Measurements from ENCODE around the gene FAM107B.
"Not testable (repeated sequence)": the region's sequence is repeated elsewhere in the genome, so short reads cannot be mapped to it uniquely, and the experiment has no call there.

Gene FAM107B

GRCh38 chr10:14664345-14664744, 110.4 kb downstream of the FAM107B start:
- no peaks in the 10 kb centered on the region for H3K36me3 ChIP-seq (ENCODE audit: control insufficient read depth, insufficient read depth, low read length)
- H3K9ac ChIP-seq: no peak overlapping the region
- H3K4me3 ChIP-seq (ENCODE audit: low read depth, low read length): no peak overlapping the region
- H3K27me3 ChIP-seq (ENCODE audit: control insufficient read depth, insufficient read depth, low read length): no peaks in the 10 kb centered on the region
- no peak overlapping the region for H2AFZ ChIP-seq
- H3K4me1 ChIP-seq: no peaks in the 10 kb centered on the region
- H3K27ac ChIP-seq: no peak overlapping the region
- TF ChIP-seq CTCF (IDR thresholded peaks at IDR 0.05): no peak
- H3K4me2 ChIP-seq (ENCODE audit: low read length): no peak overlapping the region
- no peaks in the 10 kb centered on the region for H3K9me3 ChIP-seq (ENCODE audit: control insufficient read depth, low read length)
- no peaks in the 10 kb centered on the region for H3K79me2 ChIP-seq

DNA sequence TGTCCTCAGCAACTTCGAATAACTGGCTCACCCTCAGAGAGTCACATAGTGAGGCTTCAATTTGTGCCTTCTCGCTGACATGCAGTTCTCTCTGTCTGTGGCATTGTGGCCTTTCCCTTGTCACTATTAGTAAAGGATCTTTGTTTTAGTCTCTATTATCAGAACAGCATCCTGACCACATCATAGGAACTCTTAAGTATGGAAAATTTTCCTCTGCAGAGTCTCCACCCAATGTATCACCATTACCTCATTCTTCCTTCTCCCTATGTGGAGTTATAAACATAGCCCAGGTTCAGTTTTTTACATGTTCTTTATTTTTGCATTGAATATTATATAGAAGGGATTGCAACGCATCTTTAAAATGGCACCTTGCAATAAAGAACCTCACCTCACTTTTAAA, 112.9 kb downstream of the FAM107B start:
- no peak overlapping the region for H3K27ac ChIP-seq
- H3K9me3 ChIP-seq (ENCODE audit: control insufficient read depth, low read length): no peaks in the 10 kb centered on the region
- H3K9ac ChIP-seq: no peak overlapping the region
- no peak overlapping the region for H2AFZ ChIP-seq
- H3K4me3 ChIP-seq (ENCODE audit: low read depth, low read length): no peak overlapping the region
- no peaks in the 10 kb centered on the region for H3K79me2 ChIP-seq
- no peak for TF ChIP-seq CTCF (IDR thresholded peaks at IDR 0.05)
- no peaks in the 10 kb centered on the region for H3K4me1 ChIP-seq
- no peaks in the 10 kb centered on the region for H3K36me3 ChIP-seq (ENCODE audit: control insufficient read depth, insufficient read depth, low read length)
- no peaks in the 10 kb centered on the region for H3K27me3 ChIP-seq (ENCODE audit: control insufficient read depth, insufficient read depth, low read length)
- no peak overlapping the region for H3K4me2 ChIP-seq (ENCODE audit: low read length)

GRCh38 chr10:14660831-14661230, 113.9 kb downstream of the FAM107B start:
- Histone ChIP-seq H3K4me2 (ENCODE audit: low read length) (no peak overlapping the region), H3K9ac (no peak overlapping the region), H3K27me3 (ENCODE audit: control insufficient read depth, insufficient read depth, low read length) (no peaks in the 10 kb centered on the region), H3K27ac (no peak overlapping the region), H3K4me1 (no peaks in the 10 kb centered on the region), H2AFZ (no peak overlapping the region), H3K4me3 (ENCODE audit: low read depth, low read length) (no peak overlapping the region), H3K9me3 (ENCODE audit: control insufficient read depth, low read length) (no peaks in the 10 kb centered on the region), H3K79me2 (no peaks in the 10 kb centered on the region), H3K36me3 (ENCODE audit: control insufficient read depth, insufficient read depth, low read length) (no peaks in the 10 kb centered on the region)
- no peak for TF ChIP-seq CTCF (IDR thresholded peaks at IDR 0.05)

- Histone ChIP-seq H3K9ac (no peak overlapping the region), H3K9me3 (ENCODE audit: control insufficient read depth, low read length) (no peaks in the 10 kb centered on the region), H3K27ac (no peak overlapping the region), H3K27me3 (ENCODE audit: control insufficient read depth, insufficient read depth, low read length) (no peaks in the 10 kb centered on the region), H3K4me1 (peaks cover 6% of the 10 kb centered on the region), H3K4me2 (ENCODE audit: low read length) (no peak overlapping the region), H2AFZ (no peak overlapping the region), H3K36me3 (ENCODE audit: control insufficient read depth, insufficient read depth, low read length) (no peaks in the 10 kb centered on the region), H3K79me2 (no peaks in the 10 kb centered on the region), H3K4me3 (ENCODE audit: low read depth, low read length) (no peak overlapping the region)
- no peak for TF ChIP-seq CTCF (IDR thresholded peaks at IDR 0.05)
Observed at GRCh38 chr10:14659626-14660196, 115.0 kb downstream of the FAM107B start.

DNA sequence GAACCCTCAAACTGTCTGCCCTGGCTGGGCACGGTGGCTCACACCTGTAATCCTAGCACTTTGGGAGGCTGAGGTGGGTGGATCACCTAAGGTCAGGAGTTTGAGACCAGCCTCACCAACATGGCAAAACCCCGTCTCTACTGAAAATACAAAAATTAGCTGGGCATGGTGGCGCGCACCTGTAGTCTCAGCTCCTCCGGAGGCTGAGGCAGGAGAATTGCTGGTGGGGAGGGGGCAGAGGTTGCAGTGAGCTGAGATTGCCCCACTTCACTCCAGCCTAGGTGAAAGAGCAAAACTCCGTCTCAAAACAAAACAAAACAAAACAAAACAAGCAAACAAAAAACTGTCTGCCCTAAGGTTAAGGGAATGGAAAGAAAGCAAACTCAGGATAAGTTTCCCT, 115.6 kb downstream of the FAM107B start:
- not testable (repeated sequence) for H3K36me3 ChIP-seq (ENCODE audit: control insufficient read depth, insufficient read depth, low read length); H3K79me2 ChIP-seq; H3K4me2 ChIP-seq (ENCODE audit: low read length); H3K27me3 ChIP-seq (ENCODE audit: control insufficient read depth, insufficient read depth, low read length); H3K9me3 ChIP-seq (ENCODE audit: control insufficient read depth, low read length); H2AFZ ChIP-seq; H3K9ac ChIP-seq; H3K4me3 ChIP-seq (ENCODE audit: low read depth, low read length); H3K27ac ChIP-seq
- H3K4me1 ChIP-seq: peaks cover 12% of the 10 kb centered on the region

All from parathyroid adenoma (tissue), 2 donors.